GM12872 (cell line): ENCODE measurements around the gene SMARCAD1.

Experiments
- CTCF ChIP-seq: IDR thresholded peaks from 3 replicates; pipeline ENCODE4 v1.5.1; 2011; ENCODE audit warnings: low read depth, mild to moderate bottlenecking, low read length, moderate library complexity; ENCODE audit not compliant: insufficient read depth

SMARCAD1 gene

DNA sequence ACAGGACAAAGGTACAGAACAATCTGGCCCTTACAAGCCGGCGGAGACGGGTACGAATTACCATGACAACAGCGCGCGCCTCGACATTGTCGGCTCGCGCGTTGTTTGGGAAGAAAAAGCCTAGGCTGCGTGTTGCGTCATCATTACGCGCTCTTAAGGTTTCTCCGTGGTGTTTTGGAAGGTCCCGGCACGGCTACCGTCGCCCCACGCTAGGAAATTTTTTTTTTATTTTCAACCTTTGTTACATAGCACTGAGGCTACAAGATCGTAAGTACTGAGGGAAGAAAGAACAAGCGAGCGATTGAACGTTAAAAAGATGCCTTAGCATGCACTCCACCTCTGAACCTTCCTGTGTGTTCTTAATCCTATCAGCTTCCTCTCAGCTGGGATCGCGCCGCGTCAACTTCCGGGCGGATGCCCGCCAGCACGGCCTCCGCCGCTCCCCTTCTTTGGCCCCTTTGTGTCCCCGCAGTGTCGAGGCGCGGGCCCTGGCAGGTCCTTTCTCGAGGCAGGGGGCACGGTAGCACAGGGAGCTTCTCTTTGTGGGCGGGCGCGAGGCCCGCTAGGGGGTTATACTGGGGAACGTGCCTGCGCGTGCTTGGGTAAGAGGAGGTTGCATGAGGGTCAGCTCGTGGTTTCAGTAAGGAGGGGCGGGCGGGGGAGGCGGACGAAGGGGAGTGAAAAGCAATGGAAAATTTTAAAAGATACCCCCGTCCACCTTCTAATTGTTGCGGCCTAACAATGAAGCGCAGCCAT, at the start of gene SMARCAD1:
TSS of gene SMARCAD1 (plus strand) at position 397 of the 756 bp plus-strand sequence. CDS start 530 bp downstream, outside the sequence.
- TF ChIP-seq CTCF: no peak

GRCh38 chr4:94158883-94159282, 48.8 kb upstream of the SMARCAD1 start:
- TF ChIP-seq CTCF: no peak

GRCh38 chr4:94159790-94160189, 47.9 kb upstream of the SMARCAD1 start:
- no peak for TF ChIP-seq CTCF

- no peak for TF ChIP-seq CTCF
These were observed 46.9 kb upstream of the SMARCAD1 start for GRCh38 chr4:94160774-94161173.

GRCh38 chr4:94165256-94165655, 42.4 kb upstream of the SMARCAD1 start:
- no peak for TF ChIP-seq CTCF

DNA sequence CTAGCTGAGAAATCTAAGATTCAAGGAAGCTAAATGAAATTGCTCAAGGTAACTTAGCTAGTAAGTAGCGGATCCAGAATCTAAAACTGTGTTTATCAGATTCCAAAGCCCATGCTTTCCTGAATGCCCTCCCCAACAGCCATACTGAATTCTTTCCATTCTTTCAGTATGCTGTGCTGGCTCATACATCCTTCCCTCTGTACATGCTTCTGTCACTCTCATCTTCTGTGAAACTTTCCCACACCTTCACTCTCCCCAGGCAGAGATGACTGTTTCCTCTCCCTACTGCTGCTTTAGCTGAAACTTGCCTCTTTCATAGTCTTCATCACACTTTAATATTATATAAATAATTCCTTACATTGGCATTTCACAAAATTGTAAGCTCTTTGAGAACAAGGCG, 39.3 kb upstream of the SMARCAD1 start:
- no peak for TF ChIP-seq CTCF

- no peak for TF ChIP-seq CTCF
These were observed 37.8 kb upstream of the SMARCAD1 start for GRCh38 chr4:94169803-94170372.
